SK-N-MC (cell line): ENCODE data around the gene IMMP2L.

Experiments used
- DNase-seq: peaks from one replicate; pipeline ENCODE4 v3.0.0-alpha.2; 2011; ENCODE audit warnings: low read depth, low spot score
- H3K27ac ChIP-seq: fragments of 200-600 bp; sonication (generic); 2 replicates; pipeline ENCODE4 v1.5.1; 2016; ENCODE audit warnings: mixed run types
- H3K36me3 ChIP-seq: fragments of 200-600 bp; sonication (generic); 2 replicates; pipeline ENCODE4 v1.6.1; 2017; ENCODE audit warnings: antibody characterized with exemption, low read length, mixed read lengths; ENCODE audit not compliant: insufficient read depth
- H3K4me3 ChIP-seq: fragments of 200-600 bp; sonication (generic); 2 replicates; pipeline ENCODE4 v1.5.1; 2016
- H3K9ac ChIP-seq: fragments of 200-600 bp; sonication (generic); 2 replicates; pipeline ENCODE4 v1.8.0; 2017; ENCODE audit warnings: mixed run types, mixed read lengths; ENCODE audit not compliant: insufficient read length
- H3K9me3 ChIP-seq: fragments of 200-600 bp; sonication (generic); 2 replicates; pipeline ENCODE4 v1.6.1; 2017; ENCODE audit warnings: low read depth, mild to moderate bottlenecking, antibody characterized with exemption, low read length, moderate library complexity, mixed read lengths
- EZH2 ChIP-seq: fragments of 200-600 bp; sonication (generic); IDR thresholded peaks from one replicate; pipeline ENCODE4 v1.6.1; 2017; ENCODE audit warnings: antibody characterized with exemption
- FOXP2 ChIP-seq: optimal IDR thresholded peaks from 2 replicates; pipeline ENCODE3; 2011; ENCODE audit warnings: mild to moderate bottlenecking, moderate library complexity; ENCODE audit not compliant: insufficient read depth; ENCODE audit errors: extremely low read length, control extremely low read depth
- POLR2AphosphoS5 ChIP-seq: IDR thresholded peaks from 2 replicates; pipeline ENCODE4 v1.6.1; 2012; ENCODE audit warnings: mild to moderate bottlenecking, low read depth, low read length, borderline replicate concordance

IMMP2L gene

GRCh38 chr7:110762546-110763225 lies 799.6 kb downstream of the IMMP2L start:
- Histone ChIP-seq H3K4me3 (no peak overlapping the region), H3K27ac (no peak overlapping the region), H3K9ac (no peak overlapping the region), H3K36me3 (no peaks in the 10 kb centered on the region), H3K9me3 (no peaks in the 10 kb centered on the region)
- DNase-seq = no peak
- no peak for TF ChIP-seq EZH2

GRCh38 chr7:110760341-110760740 lies 802.0 kb downstream of the IMMP2L start:
- DNase-seq = no peak
- no peak overlapping the region for H3K27ac ChIP-seq
- H3K9me3 ChIP-seq = no peaks in the 10 kb centered on the region
- no peaks in the 10 kb centered on the region for H3K36me3 ChIP-seq
- TF ChIP-seq EZH2 = no peak
- no peak for TF ChIP-seq FOXP2
- no peak for TF ChIP-seq POLR2AphosphoS5
- no peak overlapping the region for H3K9ac ChIP-seq
- no peak overlapping the region for H3K4me3 ChIP-seq

GRCh38 chr7:110759069-110759468 lies 803.2 kb downstream of the IMMP2L start:
- Histone ChIP-seq H3K36me3 (no peaks in the 10 kb centered on the region), H3K9ac (no peak overlapping the region), H3K27ac (peak overlapping the region; percentile 55; the same call in 1 of the 2 replicates), H3K9me3 (no peaks in the 10 kb centered on the region), H3K4me3 (no peak overlapping the region)
- TF ChIP-seq FOXP2 = no peak
- no peak for TF ChIP-seq POLR2AphosphoS5
- TF ChIP-seq EZH2 = no peak
- DNase-seq = no peak

GRCh38 chr7:110754649-110755048 lies 807.6 kb downstream of the IMMP2L start:
- no peaks in the 10 kb centered on the region for H3K36me3 ChIP-seq
- no peak overlapping the region for H3K9ac ChIP-seq
- no peak for DNase-seq
- no peak for TF ChIP-seq EZH2
- TF ChIP-seq POLR2AphosphoS5 = no peak
- TF ChIP-seq FOXP2 = no peak
- no peak overlapping the region for H3K4me3 ChIP-seq
- H3K27ac ChIP-seq = no peak overlapping the region
- no peaks in the 10 kb centered on the region for H3K9me3 ChIP-seq

GRCh38 chr7:110750931-110751605 lies 811.2 kb downstream of the IMMP2L start:
- DNase-seq = no peak
- no peaks in the 10 kb centered on the region for H3K36me3 ChIP-seq
- no peak for TF ChIP-seq FOXP2
- TF ChIP-seq POLR2AphosphoS5 = no peak
- TF ChIP-seq EZH2 = no peak
- no peak overlapping the region for H3K4me3 ChIP-seq
- no peak overlapping the region for H3K27ac ChIP-seq
- H3K9me3 ChIP-seq = no peaks in the 10 kb centered on the region
- no peak overlapping the region for H3K9ac ChIP-seq

- TF ChIP-seq POLR2AphosphoS5 (no peak), FOXP2 (no peak), EZH2 (no peak)
- H3K36me3 ChIP-seq = no peaks in the 10 kb centered on the region
- H3K9ac ChIP-seq = no peak overlapping the region
- no peak for DNase-seq
- H3K27ac ChIP-seq = no peak overlapping the region
- H3K4me3 ChIP-seq = no peak overlapping the region
- no peaks in the 10 kb centered on the region for H3K9me3 ChIP-seq
Measured at GRCh38 chr7:110733221-110733620, 829.1 kb downstream of the IMMP2L start.

- H3K27ac ChIP-seq = no peak overlapping the region
- TF ChIP-seq FOXP2 (no peak), POLR2AphosphoS5 (no peak), EZH2 (no peak)
- H3K4me3 ChIP-seq = no peak overlapping the region
- no peak overlapping the region for H3K9ac ChIP-seq
- no peak for DNase-seq
- no peaks in the 10 kb centered on the region for H3K36me3 ChIP-seq
- no peaks in the 10 kb centered on the region; the same call in 1 of the 2 replicates for H3K9me3 ChIP-seq
Measured at GRCh38 chr7:110724811-110725210, 837.5 kb downstream of the IMMP2L start.

GRCh38 chr7:110721395-110721794 lies 840.9 kb downstream of the IMMP2L start:
- no peak overlapping the region for H3K9ac ChIP-seq
- TF ChIP-seq FOXP2 (no peak), POLR2AphosphoS5 (no peak), EZH2 (no peak)
- no peak overlapping the region for H3K27ac ChIP-seq
- DNase-seq = no peak
- no peaks in the 10 kb centered on the region; the same call in 1 of the 2 replicates for H3K9me3 ChIP-seq
- H3K4me3 ChIP-seq = no peak overlapping the region
- no peaks in the 10 kb centered on the region for H3K36me3 ChIP-seq

GRCh38 chr7:110720626-110721025 lies 841.7 kb downstream of the IMMP2L start:
- DNase-seq = no peak
- Histone ChIP-seq H3K9me3 (no peaks in the 10 kb centered on the region; the same call in 1 of the 2 replicates), H3K4me3 (no peak overlapping the region), H3K27ac (no peak overlapping the region), H3K36me3 (no peaks in the 10 kb centered on the region), H3K9ac (no peak overlapping the region)
- TF ChIP-seq EZH2 (no peak), FOXP2 (no peak), POLR2AphosphoS5 (no peak)
